ENCODE results near the gene CRYGN.

The CRYGN gene, protein sequence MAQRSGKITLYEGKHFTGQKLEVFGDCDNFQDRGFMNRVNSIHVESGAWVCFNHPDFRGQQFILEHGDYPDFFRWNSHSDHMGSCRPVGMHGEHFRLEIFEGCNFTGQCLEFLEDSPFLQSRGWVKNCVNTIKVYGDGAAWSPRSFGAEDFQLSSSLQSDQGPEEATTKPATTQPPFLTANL

DNA sequence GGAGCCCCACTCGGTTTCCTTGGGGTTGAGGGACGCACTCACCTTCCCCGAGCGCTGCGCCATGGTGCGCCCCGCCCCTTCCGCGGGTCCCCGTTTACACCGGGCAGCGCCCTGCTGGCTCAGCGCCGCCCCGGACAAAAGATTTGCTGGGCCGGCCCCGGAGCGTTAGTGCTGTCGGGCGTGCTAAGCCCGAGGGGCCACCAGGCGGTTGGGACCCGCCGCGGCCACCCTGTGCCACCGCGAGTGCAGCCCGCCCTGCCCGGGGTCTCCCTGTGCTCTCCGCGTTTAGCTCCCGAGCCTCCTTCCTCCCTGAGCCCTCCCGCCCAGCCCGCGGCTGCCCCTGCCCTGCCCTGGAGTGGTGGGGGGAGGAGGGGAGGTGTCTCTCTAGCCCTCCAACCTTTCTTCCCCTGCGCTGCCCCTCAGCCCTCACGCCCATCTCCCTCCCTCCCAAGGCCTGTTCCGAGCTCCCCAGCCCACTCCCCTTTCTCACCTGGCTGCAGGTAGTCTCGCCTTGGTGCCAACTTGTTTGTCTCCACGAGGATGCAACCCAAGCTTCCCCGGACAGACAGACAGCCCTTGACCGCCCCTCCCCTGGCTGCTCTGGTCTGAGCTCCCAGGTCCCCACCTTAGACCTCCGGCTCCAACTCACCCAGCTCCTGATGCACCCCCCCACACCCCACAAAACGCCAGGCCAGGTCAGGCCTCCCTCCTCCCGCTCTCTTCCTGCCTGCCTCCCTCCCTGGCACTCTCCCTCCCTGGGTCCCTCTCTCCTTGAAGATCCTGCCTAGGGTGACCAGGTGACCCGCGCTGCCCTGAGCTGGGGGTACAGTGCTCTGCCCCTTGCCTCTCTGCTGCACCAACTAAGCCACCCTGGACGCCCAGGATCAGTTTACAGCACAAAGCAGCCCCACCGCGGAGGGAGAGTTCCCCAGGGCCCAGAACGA is at the start of gene CRYGN:
Gene CRYGN, minus strand, starts transcription at position 287 of the 944 bp plus-strand sequence. Its CDS starts 224 bp downstream, at position 63.
- DNase-seq = no peak
- Histone ChIP-seq H3K27me3 (replicated peaks) (no peaks in the 10 kb centered on the region), H3K4me3 (ENCODE audit: low read depth, low read length) (peak within 1 kb of the TSS; percentile 40), H3K36me3 (replicated peaks) (no peaks in the 10 kb centered on the region), H3K27ac (no peak within 1 kb of the TSS)
- in situ Hi-C loops (cut with HindIII; ENCODE audit: low pct_ligation_motif_present, low sequenced_read_pairs) = loop anchor here (10.0 kb wide), 1 partner anchor 65 kb away; no protein-coding TSS in a partner anchor
- no peak for TF ChIP-seq CTCF (IDR thresholded peaks at IDR 0.05; ENCODE audit: low read depth, low read length, missing control alignments)

DNA sequence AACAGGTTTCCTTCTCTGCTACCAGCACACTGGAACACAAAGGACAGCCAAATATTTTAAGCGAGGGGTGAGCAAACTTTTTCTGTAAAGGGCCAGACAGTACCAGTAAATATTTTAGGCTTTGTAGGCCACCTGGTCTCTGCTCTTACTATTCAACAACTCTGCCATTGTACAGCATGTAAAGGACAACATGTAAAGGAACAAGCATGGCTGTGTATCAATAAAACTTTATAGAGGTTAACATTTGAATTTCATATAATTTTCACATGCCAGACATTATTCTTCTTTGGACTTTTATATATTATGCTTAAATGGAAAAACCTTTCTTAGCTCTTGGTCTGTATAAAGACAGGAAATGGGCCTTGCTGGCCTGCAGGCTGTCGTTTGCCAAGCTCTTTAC is 49.6 kb upstream of the CRYGN start:
- no peak for TF ChIP-seq CTCF (IDR thresholded peaks at IDR 0.05; ENCODE audit: low read depth, low read length, missing control alignments)
- Histone ChIP-seq H3K36me3 (replicated peaks) (peaks cover 32% of the 10 kb centered on the region), H3K27ac (no peak overlapping the region), H3K4me3 (ENCODE audit: low read depth, low read length) (no peak overlapping the region), H3K27me3 (replicated peaks) (no peaks in the 10 kb centered on the region)
- no peak for DNase-seq
- in situ Hi-C loops (cut with HindIII; ENCODE audit: low pct_ligation_motif_present, low sequenced_read_pairs) = no loop called here

GRCh38 chr7:151488096-151488495 is 48.2 kb upstream of the CRYGN start:
- in situ Hi-C loops (cut with HindIII; ENCODE audit: low pct_ligation_motif_present, low sequenced_read_pairs) = no loop called here
- H3K36me3 ChIP-seq (replicated peaks) = peaks cover 38% of the 10 kb centered on the region

DNA sequence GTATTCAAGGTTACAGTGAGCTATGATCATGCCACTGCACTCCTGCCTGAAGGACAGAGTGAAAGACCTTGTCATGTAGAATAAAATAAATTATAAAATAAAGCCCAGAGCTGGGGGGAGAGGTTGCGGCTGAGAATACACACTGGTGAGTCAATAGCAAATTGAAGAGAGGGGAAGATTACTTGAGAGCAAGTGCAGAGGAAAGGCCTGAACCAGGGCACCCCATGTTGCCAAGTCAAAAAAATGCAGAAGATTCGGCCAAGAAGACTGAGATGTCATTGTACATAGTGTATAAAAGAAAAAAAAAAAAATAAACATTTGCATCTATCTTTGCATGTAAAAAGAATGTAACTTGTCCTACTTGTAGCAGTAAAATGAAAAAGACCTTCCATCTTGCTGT is 47.3 kb upstream of the CRYGN start:
- Histone ChIP-seq H3K36me3 (replicated peaks) (peaks cover 43% of the 10 kb centered on the region), H3K27ac (no peak overlapping the region), H3K4me3 (ENCODE audit: low read depth, low read length) (no peak overlapping the region), H3K27me3 (replicated peaks) (no peaks in the 10 kb centered on the region)
- no peak for DNase-seq
- in situ Hi-C loops (cut with HindIII; ENCODE audit: low pct_ligation_motif_present, low sequenced_read_pairs) = no loop called here
- no peak for TF ChIP-seq CTCF (IDR thresholded peaks at IDR 0.05; ENCODE audit: low read depth, low read length, missing control alignments)

More at GRCh38 chr7:151488096-151488495, 48.2 kb upstream of the CRYGN start:
- Histone ChIP-seq H3K27me3 (replicated peaks) (no peaks in the 10 kb centered on the region), H3K4me3 (ENCODE audit: low read depth, low read length) (no peak overlapping the region), H3K27ac (no peak overlapping the region)
- no peak for TF ChIP-seq CTCF (IDR thresholded peaks at IDR 0.05; ENCODE audit: low read depth, low read length, missing control alignments)
- no peak for DNase-seq

DNA sequence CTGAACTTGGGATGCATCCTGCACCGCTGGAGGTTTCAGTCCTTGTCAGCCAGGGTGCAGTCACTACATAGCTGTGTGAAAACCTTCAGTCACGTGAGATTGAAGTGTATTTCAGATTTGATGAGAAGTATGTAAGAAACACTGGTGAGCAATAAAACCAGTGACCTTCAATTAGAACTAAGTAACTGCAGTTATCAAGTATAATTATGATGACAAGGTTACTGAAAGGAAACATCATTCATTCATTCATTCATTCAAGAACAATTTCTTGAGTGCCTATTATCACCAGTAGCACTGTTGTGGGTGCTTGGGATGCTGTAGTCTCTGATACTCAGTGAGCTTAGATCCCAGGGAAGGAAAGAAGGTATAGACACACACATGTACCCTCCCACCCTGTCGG is 46.1 kb upstream of the CRYGN start:
- Histone ChIP-seq H3K27ac (no peak overlapping the region), H3K27me3 (replicated peaks) (no peaks in the 10 kb centered on the region), H3K4me3 (ENCODE audit: low read depth, low read length) (no peak overlapping the region), H3K36me3 (replicated peaks) (peaks cover 43% of the 10 kb centered on the region)
- in situ Hi-C loops (cut with HindIII; ENCODE audit: low pct_ligation_motif_present, low sequenced_read_pairs) = no loop called here
- TF ChIP-seq CTCF (IDR thresholded peaks at IDR 0.05; ENCODE audit: low read depth, low read length, missing control alignments) = no peak
- DNase-seq = no peak

Data from brain microvascular endothelial cell (primary cell).